ENCODE data around the gene YIPF3. TPM values are rescaled to one million over a fixed set of nuclear protein-coding genes. Genes with fewer than 3 reads are reported as not detected.

Gene YIPF3
- total and polyA plus RNA-seq, 5 donors from 2014 or later: 59.2 to 135 (median 106) TPM

GRCh38 chr6:43517505-43518357 is 1.0 kb upstream of the YIPF3 start:
- H3K36me3 ChIP-seq (ENCODE audit: control insufficient read depth, insufficient read depth, low read length): peaks cover 59% of the 10 kb centered on the region
- peak overlapping the region; percentile 99 for H3K4me3 ChIP-seq (ENCODE audit: low read depth, low read length)
- Mint-ChIP-seq H3K27ac (no peak overlapping the region), H3K9me3 (no peaks in the 10 kb centered on the region), H3K4me3 (no peak overlapping the region), H3K36me3 (peaks cover 32% of the 10 kb centered on the region), H3K4me1 (peaks cover 5 to 23% (median 9%) of the 10 kb centered on the region in 4 donors), H3K27me3 (no peaks in the 10 kb centered on the region)
- H3K4me1 ChIP-seq (ENCODE audit: control insufficient read depth, insufficient read depth, low read length, poor library complexity, severe bottlenecking): peaks cover 48% of the 10 kb centered on the region
- H3K9me3 ChIP-seq (ENCODE audit: control insufficient read depth in 2 of 2, low read length in 2 of 2): no peaks in the 10 kb centered on the region
- DNase-seq: peak in 1 of 3 donors; percentile 37
- ATAC-seq (ENCODE audit: low read depth in 2 of 2): no peak
- H3K27ac ChIP-seq (ENCODE audit: insufficient read depth, low read length, poor library complexity, severe bottlenecking): peak overlapping the region; percentile 91
- no peaks in the 10 kb centered on the region for H3K27me3 ChIP-seq (ENCODE audit: control insufficient read depth, insufficient read depth, low read length)

GRCh38 chr6:43516367-43516696 is 394 bp downstream of the YIPF3 start:
- no peak overlapping the region for H3K27ac Mint-ChIP-seq
- H3K4me1 ChIP-seq (ENCODE audit: control insufficient read depth, insufficient read depth, low read length, poor library complexity, severe bottlenecking): peaks cover 48% of the 10 kb centered on the region
- DNase-seq (no peak), ATAC-seq (ENCODE audit: low read depth in 2 of 2) (no peak)
- no peak overlapping the region for H3K4me3 Mint-ChIP-seq
- H3K27me3 Mint-ChIP-seq: no peaks in the 10 kb centered on the region
- peaks cover 36% of the 10 kb centered on the region for H3K36me3 Mint-ChIP-seq
- peak overlapping the region; percentile 99 for H3K4me3 ChIP-seq (ENCODE audit: low read depth, low read length)
- H3K9me3 ChIP-seq (ENCODE audit: control insufficient read depth in 2 of 2, low read length in 2 of 2): no peaks in the 10 kb centered on the region
- no peaks in the 10 kb centered on the region for H3K27me3 ChIP-seq (ENCODE audit: control insufficient read depth, insufficient read depth, low read length)
- H3K9me3 Mint-ChIP-seq: no peaks in the 10 kb centered on the region
- peaks cover 6 to 27% (median 12%) of the 10 kb centered on the region in 4 donors for H3K4me1 Mint-ChIP-seq
- H3K36me3 ChIP-seq (ENCODE audit: control insufficient read depth, insufficient read depth, low read length): peaks cover 59% of the 10 kb centered on the region
- peak overlapping the region; percentile 91 for H3K27ac ChIP-seq (ENCODE audit: insufficient read depth, low read length, poor library complexity, severe bottlenecking)

DNA sequence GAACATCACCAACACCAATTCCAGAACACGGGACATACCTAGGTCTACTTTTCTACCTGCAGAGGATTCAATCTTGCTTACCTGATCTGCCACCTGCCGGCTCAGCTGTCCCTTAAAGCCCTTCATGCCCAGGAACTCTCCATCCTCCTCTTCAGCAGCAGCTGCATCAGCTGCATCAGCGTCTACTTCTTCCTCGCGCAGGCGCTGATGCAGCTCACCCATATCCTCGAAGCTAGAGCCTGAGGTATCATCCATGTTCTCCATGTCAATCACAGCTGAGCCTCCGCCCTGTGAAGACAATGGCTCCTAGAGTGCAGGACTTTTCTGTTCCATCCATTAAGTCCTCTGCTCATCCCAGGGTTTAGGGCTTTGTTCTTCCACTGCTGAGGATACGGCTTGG is 918 bp downstream of the YIPF3 start:
- H3K27me3 Mint-ChIP-seq: no peaks in the 10 kb centered on the region
- peaks cover 39% of the 10 kb centered on the region for H3K36me3 Mint-ChIP-seq
- Histone ChIP-seq H3K27ac (ENCODE audit: insufficient read depth, low read length, poor library complexity, severe bottlenecking) (peak overlapping the region; percentile 91), H3K4me3 (ENCODE audit: low read depth, low read length) (peak overlapping the region; percentile 99), H3K27me3 (ENCODE audit: control insufficient read depth, insufficient read depth, low read length) (no peaks in the 10 kb centered on the region), H3K9me3 (ENCODE audit: control insufficient read depth in 2 of 2, low read length in 2 of 2) (no peaks in the 10 kb centered on the region), H3K36me3 (ENCODE audit: control insufficient read depth, insufficient read depth, low read length) (peaks cover 56% of the 10 kb centered on the region), H3K4me1 (ENCODE audit: control insufficient read depth, insufficient read depth, low read length, poor library complexity, severe bottlenecking) (peaks cover 50% of the 10 kb centered on the region)
- ATAC-seq (ENCODE audit: low read depth in 2 of 2): no peak
- no peak for DNase-seq
- peaks cover 6 to 28% (median 14%) of the 10 kb centered on the region in 4 donors for H3K4me1 Mint-ChIP-seq
- H3K4me3 Mint-ChIP-seq: no peak overlapping the region
- H3K9me3 Mint-ChIP-seq: no peaks in the 10 kb centered on the region
- H3K27ac Mint-ChIP-seq: no peak overlapping the region

DNA sequence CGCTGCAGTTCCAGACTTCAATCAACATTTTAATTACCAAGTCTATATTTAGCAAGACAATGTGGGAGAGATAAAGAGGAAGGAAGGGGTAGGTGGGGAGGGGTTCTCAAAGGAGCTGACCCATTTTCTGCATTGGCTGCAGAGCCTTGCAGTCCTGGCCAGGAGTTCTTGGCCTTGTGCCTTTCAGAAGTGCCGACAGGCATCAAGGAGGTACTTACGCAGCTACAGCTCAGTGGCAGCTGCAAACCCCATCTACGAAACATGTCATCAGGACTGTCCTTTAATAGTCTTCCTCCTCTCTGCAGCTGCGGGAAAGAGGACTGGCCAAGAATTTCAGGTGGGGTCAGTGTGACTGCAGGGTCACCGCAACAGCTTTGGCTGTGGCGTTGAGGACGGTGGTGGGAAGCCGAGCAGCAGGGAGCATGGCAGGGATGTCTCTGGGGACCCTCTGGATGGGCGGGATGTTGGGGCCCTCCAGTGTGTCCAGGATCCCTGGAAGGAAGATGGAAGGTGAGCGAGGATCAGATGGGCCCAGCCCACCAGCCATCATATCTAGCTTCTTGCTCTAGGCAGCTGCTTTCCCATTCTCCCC is 4.8 kb downstream of the YIPF3 start:
- no peaks in the 10 kb centered on the region for H3K9me3 ChIP-seq (ENCODE audit: control insufficient read depth in 2 of 2, low read length in 2 of 2)
- Mint-ChIP-seq H3K4me1 (peaks cover 9 to 34% (median 24%) of the 10 kb centered on the region in 4 donors), H3K27me3 (peaks cover 20% of the 10 kb centered on the region), H3K27ac (peak overlapping the region in 1 of 3 donors; percentile 55), H3K4me3 (peak overlapping the region; percentile 55 to 89 (median 64)), H3K9me3 (no peaks in the 10 kb centered on the region), H3K36me3 (peaks cover 34% of the 10 kb centered on the region)
- ATAC-seq (ENCODE audit: low read depth in 2 of 2) (no peak), DNase-seq (no peak)
- H3K36me3 ChIP-seq (ENCODE audit: control insufficient read depth, insufficient read depth, low read length): peaks cover 39% of the 10 kb centered on the region
- H3K4me1 ChIP-seq (ENCODE audit: control insufficient read depth, insufficient read depth, low read length, poor library complexity, severe bottlenecking): peaks cover 49% of the 10 kb centered on the region
- H3K27ac ChIP-seq (ENCODE audit: insufficient read depth, low read length, poor library complexity, severe bottlenecking): no peak overlapping the region
- H3K4me3 ChIP-seq (ENCODE audit: low read depth, low read length): no peak overlapping the region
- H3K27me3 ChIP-seq (ENCODE audit: control insufficient read depth, insufficient read depth, low read length): no peaks in the 10 kb centered on the region

DNA sequence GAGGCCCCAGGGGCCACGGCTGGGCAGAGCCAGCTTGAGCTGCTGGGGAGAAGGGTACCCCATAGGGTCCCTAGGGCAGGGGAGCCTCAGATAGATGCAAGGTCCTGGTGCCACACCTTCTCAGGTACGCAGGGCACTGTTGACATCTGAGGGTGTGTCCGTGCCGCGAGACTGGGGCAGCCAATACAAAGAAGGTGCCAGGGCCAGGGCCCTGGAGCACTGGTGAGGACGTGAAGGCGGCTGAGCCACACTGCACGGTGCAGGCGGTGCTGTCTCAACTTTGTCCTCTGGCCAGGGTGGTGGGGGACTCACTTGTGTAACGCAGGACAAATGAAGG is 5.9 kb downstream of the YIPF3 start:
- H3K27ac ChIP-seq (ENCODE audit: insufficient read depth, low read length, poor library complexity, severe bottlenecking): no peak overlapping the region
- H3K4me3 ChIP-seq (ENCODE audit: low read depth, low read length): no peak overlapping the region
- H3K4me1 ChIP-seq (ENCODE audit: control insufficient read depth, insufficient read depth, low read length, poor library complexity, severe bottlenecking): peaks cover 40% of the 10 kb centered on the region
- no peaks in the 10 kb centered on the region for H3K9me3 ChIP-seq (ENCODE audit: control insufficient read depth in 2 of 2, low read length in 2 of 2)
- DNase-seq (no peak), ATAC-seq (ENCODE audit: low read depth in 2 of 2) (no peak)
- peaks cover 20% of the 10 kb centered on the region for H3K27me3 Mint-ChIP-seq
- peaks cover 5 to 38% (median 24%) of the 10 kb centered on the region in 4 donors for H3K4me1 Mint-ChIP-seq
- peaks cover 39% of the 10 kb centered on the region for H3K36me3 ChIP-seq (ENCODE audit: control insufficient read depth, insufficient read depth, low read length)
- H3K27ac Mint-ChIP-seq: no peak overlapping the region
- no peaks in the 10 kb centered on the region for H3K27me3 ChIP-seq (ENCODE audit: control insufficient read depth, insufficient read depth, low read length)
- no peaks in the 10 kb centered on the region for H3K9me3 Mint-ChIP-seq
- peaks cover 34% of the 10 kb centered on the region for H3K36me3 Mint-ChIP-seq
- H3K4me3 Mint-ChIP-seq: peak overlapping the region; percentile 45 to 89 (median 76)

- H3K4me1 ChIP-seq (ENCODE audit: control insufficient read depth, insufficient read depth, low read length, poor library complexity, severe bottlenecking): peaks cover 35% of the 10 kb centered on the region
- Mint-ChIP-seq H3K4me1 (peaks cover 5 to 38% (median 21%) of the 10 kb centered on the region in 4 donors), H3K27me3 (peaks cover 20% of the 10 kb centered on the region), H3K9me3 (no peaks in the 10 kb centered on the region), H3K27ac (peak within 1 kb of the TSS in 2 of 3 donors; percentile 81 to 83), H3K4me3 (peak within 1 kb of the TSS; percentile 83 to 97 (median 92)), H3K36me3 (peaks cover 31% of the 10 kb centered on the region)
- DNase-seq (peak; percentile 70 to 78 (median 75)), ATAC-seq (ENCODE audit: low read depth in 2 of 2) (peak; percentile 67 to 69)
- H3K27me3 ChIP-seq (ENCODE audit: control insufficient read depth, insufficient read depth, low read length): no peaks in the 10 kb centered on the region
- H3K9me3 ChIP-seq (ENCODE audit: control insufficient read depth in 2 of 2, low read length in 2 of 2): no peaks in the 10 kb centered on the region
- peak within 1 kb of the TSS; percentile 23 for H3K27ac ChIP-seq (ENCODE audit: insufficient read depth, low read length, poor library complexity, severe bottlenecking)
- no peak within 1 kb of the TSS for H3K4me3 ChIP-seq (ENCODE audit: low read depth, low read length)
- peaks cover 37% of the 10 kb centered on the region for H3K36me3 ChIP-seq (ENCODE audit: control insufficient read depth, insufficient read depth, low read length)
Measured at GRCh38 chr6:43509984-43510826, 6.5 kb downstream of the YIPF3 start, which contains the start of gene LRRC73. Gene LRRC73 (minus strand): TSS chr6:43510346. CDS start chr6:43509785, 561 bp downstream.

- no peaks in the 10 kb centered on the region for H3K9me3 Mint-ChIP-seq
- DNase-seq: no peak
- peaks cover 20% of the 10 kb centered on the region for H3K27me3 Mint-ChIP-seq
- peak overlapping the region in 2 of 3 donors; percentile 81 to 83 for H3K27ac Mint-ChIP-seq
- peaks cover 23% of the 10 kb centered on the region for H3K36me3 Mint-ChIP-seq
- Histone ChIP-seq H3K36me3 (ENCODE audit: control insufficient read depth, insufficient read depth, low read length) (peaks cover 40% of the 10 kb centered on the region), H3K27me3 (ENCODE audit: control insufficient read depth, insufficient read depth, low read length) (no peaks in the 10 kb centered on the region), H3K27ac (ENCODE audit: insufficient read depth, low read length, poor library complexity, severe bottlenecking) (no peak overlapping the region), H3K4me3 (ENCODE audit: low read depth, low read length) (no peak overlapping the region), H3K9me3 (ENCODE audit: control insufficient read depth in 2 of 2, low read length in 2 of 2) (no peaks in the 10 kb centered on the region), H3K4me1 (ENCODE audit: control insufficient read depth, insufficient read depth, low read length, poor library complexity, severe bottlenecking) (peaks cover 26% of the 10 kb centered on the region)
- H3K4me1 Mint-ChIP-seq: peaks cover 5 to 38% (median 16%) of the 10 kb centered on the region in 4 donors
- peak overlapping the region; percentile 83 to 97 (median 92) for H3K4me3 Mint-ChIP-seq
- ATAC-seq (ENCODE audit: low read depth in 2 of 2): no peak
Measured at GRCh38 chr6:43509142-43509983, 7.4 kb downstream of the YIPF3 start.

Measured in CD4-positive, CD25-positive, alpha-beta regulatory T cell (primary cell).